ENCODE results near the gene NDST1. TPM values are rescaled to one million over a fixed set of nuclear protein-coding genes. Genes with fewer than 3 reads are reported as not detected.

Gene NDST1
- total RNA-seq, 2 experiments from 2014 or later = 9.5 to 26.6 TPM

- no peaks in the 10 kb centered on the region for H4K20me1 ChIP-seq (ENCODE audit: insufficient read depth, low read length)
- H3K4me1 ChIP-seq (ENCODE audit: insufficient read depth, low read length, poor library complexity, severe bottlenecking) = peaks cover 15% of the 10 kb centered on the region
- no peak overlapping the region for H3K4me3 ChIP-seq (ENCODE audit: low read depth, low read length, poor library complexity, severe bottlenecking)
- no peaks in the 10 kb centered on the region for H3K36me3 ChIP-seq (ENCODE audit: insufficient read depth, low read length)
- CTCF ChIA-PET (ENCODE audit: unreplicated experiment) = no interaction called here
- BruUV-seq (replicated peaks) = no TSS peak
- no peaks in the 10 kb centered on the region for H3K79me2 ChIP-seq (ENCODE audit: insufficient read depth, low read depth, low read length)
- intact Hi-C loops (cut with micrococcal nuclease; ENCODE audit: unreplicated experiment) = loop anchor here (1.0 to 5.0 kb wide), 5 partner anchors 95 to 603 kb away; partner anchors contain the start of gene RBM22
- no peaks in the 10 kb centered on the region for H3K9me3 ChIP-seq (ENCODE audit: low read length)
- POLR2A ChIA-PET = no interaction called here
- DNase-seq (ENCODE audit: low spot score) = no peak
- no peak overlapping the region for H2AFZ ChIP-seq (ENCODE audit: low read length)
- no peak overlapping the region for H3K27ac ChIP-seq (ENCODE audit: low read depth, low read length, poor library complexity, severe bottlenecking)
- H3K9me2 ChIP-seq (ENCODE audit: insufficient read depth, low read length) = no peaks in the 10 kb centered on the region
- no peak for TF ChIP-seq CTCF (conservative IDR thresholded peaks at IDR 0.05; ENCODE audit: low read length)
- TF ChIP-seq EZH2phosphoT487 (IDR thresholded peaks at IDR 0.05; ENCODE audit: borderline replicate concordance, low read depth, low read length) = no peak
- no peak overlapping the region for H3K4me2 ChIP-seq (ENCODE audit: low read length)
Measured at GRCh38 chr5:150561571-150562275, 53.8 kb downstream of the NDST1 start.

- H3K4me1 ChIP-seq (ENCODE audit: insufficient read depth, low read length, poor library complexity, severe bottlenecking) = peaks cover 4% of the 10 kb centered on the region
- TF ChIP-seq CTCF (conservative IDR thresholded peaks at IDR 0.05; ENCODE audit: low read length) (peak; percentile 84), EZH2phosphoT487 (IDR thresholded peaks at IDR 0.05; ENCODE audit: borderline replicate concordance, low read depth, low read length) (no peak)
- peak; percentile 53 for DNase-seq (ENCODE audit: low spot score)
- no peaks in the 10 kb centered on the region for H3K36me3 ChIP-seq (ENCODE audit: insufficient read depth, low read length)
- no peaks in the 10 kb centered on the region for H3K9me2 ChIP-seq (ENCODE audit: insufficient read depth, low read length)
- BruUV-seq (replicated peaks) = no TSS peak
- H3K27ac ChIP-seq (ENCODE audit: low read depth, low read length, poor library complexity, severe bottlenecking) = no peak overlapping the region
- intact Hi-C loops (cut with micrococcal nuclease; ENCODE audit: unreplicated experiment) = loop anchor here (1.0 to 5.0 kb wide), 2 partner anchors 139 to 284 kb away; partner anchors contain the start of gene RBM22
- no peaks in the 10 kb centered on the region for H3K9me3 ChIP-seq (ENCODE audit: low read length)
- H3K79me2 ChIP-seq (ENCODE audit: insufficient read depth, low read depth, low read length) = no peaks in the 10 kb centered on the region
- POLR2A ChIA-PET = no interaction called here
- CTCF ChIA-PET (ENCODE audit: unreplicated experiment) = no interaction called here
- H3K4me3 ChIP-seq (ENCODE audit: low read depth, low read length, poor library complexity, severe bottlenecking) = no peak overlapping the region
- H3K4me2 ChIP-seq (ENCODE audit: low read length) = no peak overlapping the region
- no peaks in the 10 kb centered on the region for H4K20me1 ChIP-seq (ENCODE audit: insufficient read depth, low read length)
- no peak overlapping the region for H2AFZ ChIP-seq (ENCODE audit: low read length)
Measured at GRCh38 chr5:150562832-150563231, 54.9 kb downstream of the NDST1 start.

GRCh38 chr5:150565868-150566267 is 57.9 kb downstream of the NDST1 start:
- intact Hi-C loops (cut with micrococcal nuclease; ENCODE audit: unreplicated experiment) = no loop called here
- H2AFZ ChIP-seq (ENCODE audit: low read length) = no peak overlapping the region
- ChIA-PET CTCF (ENCODE audit: unreplicated experiment) (no interaction called here), POLR2A (no interaction called here)
- no TSS peak for BruUV-seq (replicated peaks)
- no peaks in the 10 kb centered on the region for H3K9me2 ChIP-seq (ENCODE audit: insufficient read depth, low read length)
- no peak overlapping the region for H3K27ac ChIP-seq (ENCODE audit: low read depth, low read length, poor library complexity, severe bottlenecking)
- H4K20me1 ChIP-seq (ENCODE audit: insufficient read depth, low read length) = no peaks in the 10 kb centered on the region
- TF ChIP-seq CTCF (conservative IDR thresholded peaks at IDR 0.05; ENCODE audit: low read length) = no peak
- no peak for TF ChIP-seq EZH2phosphoT487 (IDR thresholded peaks at IDR 0.05; ENCODE audit: borderline replicate concordance, low read depth, low read length)
- H3K9me3 ChIP-seq (ENCODE audit: low read length) = no peaks in the 10 kb centered on the region
- H3K4me2 ChIP-seq (ENCODE audit: low read length) = no peak overlapping the region
- H3K36me3 ChIP-seq (ENCODE audit: insufficient read depth, low read length) = no peaks in the 10 kb centered on the region
- no peaks in the 10 kb centered on the region for H3K79me2 ChIP-seq (ENCODE audit: insufficient read depth, low read depth, low read length)
- no peak overlapping the region for H3K4me3 ChIP-seq (ENCODE audit: low read depth, low read length, poor library complexity, severe bottlenecking)
- no peak for DNase-seq (ENCODE audit: low spot score)
- no peaks in the 10 kb centered on the region for H3K4me1 ChIP-seq (ENCODE audit: insufficient read depth, low read length, poor library complexity, severe bottlenecking)
